Measurements from ENCODE around the gene CLHC1. TPM values are rescaled to one million over a fixed set of nuclear protein-coding genes. Genes with fewer than 3 reads are reported as not detected.

CLHC1 gene
- total RNA-seq, 1 experiment from 2014 or later = 11.1 TPM

- no TSS peak for BruUV-seq (replicated peaks)
- Histone ChIP-seq H3K9ac (ENCODE audit: low read length) (no peak overlapping the region), H3K79me2 (ENCODE audit: insufficient read depth, low read length) (no peaks in the 10 kb centered on the region), H4K20me1 (ENCODE audit: insufficient read depth) (no peaks in the 10 kb centered on the region), H3K36me3 (ENCODE audit: control insufficient read depth in 1 of 2, insufficient read depth in 2 of 2, low read length in 2 of 2) (no peaks in the 10 kb centered on the region), H3K9me3 (ENCODE audit: control insufficient read depth in 1 of 2, insufficient read depth in 1 of 2, low read depth in 1 of 2, low read length in 2 of 2) (no peaks in the 10 kb centered on the region), H3K4me1 (ENCODE audit: control insufficient read depth in 1 of 2, insufficient read depth in 2 of 2, low read length in 2 of 2) (peaks cover 0 to 6% of the 10 kb centered on the region in 2 experiments; a peak in 1 of 4 replicates), H3K27ac (ENCODE audit: low read depth, low read length) (no peak overlapping the region), H2AFZ (ENCODE audit: low read depth, low read length, poor library complexity, severe bottlenecking) (no peak overlapping the region), H3K4me2 (ENCODE audit: low read length) (no peak overlapping the region), H3K27me3 (ENCODE audit: insufficient read depth, low read length) (no peaks in the 10 kb centered on the region), H3K4me3 (replicated peaks in 1 of 2; ENCODE audit: low read depth in 1 of 2, low read length in 2 of 2) (no peak overlapping the region), H3K9me2 (ENCODE audit: insufficient read depth) (no peaks in the 10 kb centered on the region)
- ATAC-seq (no peak), DNase-seq (ENCODE audit: low read depth, low spot score) (no peak)
- no peak for TF ChIP-seq CEBPB (IDR thresholded peaks at IDR 0.05; ENCODE audit: low read depth)
- TF ChIP-seq SP1 (IDR thresholded peaks at IDR 0.05; ENCODE audit: low read depth) = no peak
- TF ChIP-seq YY1 (IDR thresholded peaks at IDR 0.05; ENCODE audit: extremely low read depth, insufficient replicate concordance, low read depth, low read length) = no peak
- no peak for TF ChIP-seq POLR2A (IDR thresholded peaks at IDR 0.05; ENCODE audit: borderline replicate concordance, extremely low read depth, insufficient read depth, insufficient read length)
- no peak for TF ChIP-seq EGR1 (IDR thresholded peaks at IDR 0.05; ENCODE audit: low read depth)
- no peak for TF ChIP-seq REST (IDR thresholded peaks at IDR 0.05; ENCODE audit: low read depth)
- no peak for TF ChIP-seq CBX3 (IDR thresholded peaks at IDR 0.05; ENCODE audit: low read depth)
- no peak for TF ChIP-seq ZBTB33 (IDR thresholded peaks at IDR 0.05; ENCODE audit: extremely low read depth, insufficient replicate concordance, low read length)
- no peak for TF ChIP-seq SIN3A (IDR thresholded peaks at IDR 0.05; ENCODE audit: low read depth)
- no peak for TF ChIP-seq SRF (IDR thresholded peaks at IDR 0.05; ENCODE audit: low read depth)
- no peak for TF ChIP-seq CTCF (IDR thresholded peaks at IDR 0.05 in 2 of 3, conservative IDR thresholded peaks at IDR 0.05 in 1 of 3; ENCODE audit: borderline replicate concordance in 1 of 3, insufficient read depth in 1 of 3, low read depth in 2 of 3, low read length in 2 of 3)
- TF ChIP-seq ZFX (IDR thresholded peaks at IDR 0.05) = no peak
- TF ChIP-seq POLR2AphosphoS5 (IDR thresholded peaks at IDR 0.05; ENCODE audit: low read depth, low read length) = no peak
- ChIA-PET CTCF (no interaction called here), POLR2A (interaction anchor here (1.6 kb wide), 2 partner anchors 43 to 109 kb away, joined by 4 to 5 read pairs; partner anchors contain the start of gene RTN4), RAD21 (ENCODE audit: low non-redundant PET in 1 of 2, low total read pairs in 2 of 2, uncharacterized antibody in 2 of 2, unreplicated experiment in 2 of 2) (no interaction called here)
- intact Hi-C loops (cut with micrococcal nuclease) = no loop called here
Observed at GRCh38 chr2:55159037-55159651, 72.9 kb downstream of the CLHC1 start.

Measured in HCT116 (cell line).